Testis (tissue), 3 donors: ENCODE data around the gene FOXN3. TPM values are rescaled to one million over a fixed set of nuclear protein-coding genes. Genes with fewer than 3 reads are reported as not detected.

Source experiments
- DNase-seq: peaks from one replicate; pipeline ENCODE4 v3.0.0-alpha.2; 2019
- H3K27ac ChIP-seq, 2 donors: fragments of 200-600 bp; sonication (generic); one replicate each; pipeline ENCODE4 v1.5.1; 2019
- H3K27me3 ChIP-seq: fragments of 200-600 bp; sonication (generic); one replicate; pipeline ENCODE4 v1.5.1; 2019
- H3K36me3 ChIP-seq: fragments of 200-600 bp; sonication (generic); one replicate; pipeline ENCODE4 v1.5.1; 2017; ENCODE audit warnings: low read depth; ENCODE audit errors: missing control alignments
- H3K4me1 ChIP-seq: fragments of 200-600 bp; sonication (generic); one replicate; pipeline ENCODE4 v1.5.1; 2019
- H3K4me3 ChIP-seq, 2 donors: fragments of 200-600 bp; sonication (generic); one replicate each; pipeline ENCODE4 v1.5.1; 2017 to 2019
- H3K9me3 ChIP-seq: fragments of 200-600 bp; sonication (generic); one replicate; pipeline ENCODE4 v1.5.1; 2017
- POLR2A ChIP-seq: fragments of 450-650 bp; IDR thresholded peaks from one replicate; pipeline ENCODE4 v1.6.1; 2017; ENCODE audit warnings: antibody characterized with exemption, mild to moderate bottlenecking, moderate library complexity
- WGBS, 2 donors: methylation state at CpG; one replicate each; pipeline ENCODE4 v1.1.5; 2018; 5-methylcytosine and 5-hydroxymethylcytosine counted together
- intact Hi-C: fragments of 100-400 bp; cut with DNase I; formaldehyde crosslinking; loops from one replicate; pipeline ENCODE4 v1.15.1; 2023; ENCODE audit warnings: low total_unique reads
- polyA plus RNA-seq: library from polyadenylated mRNA; stranded (reverse); fragments of 350-450 nt; fragmentation: Illumina TruSeq; extraction: RNeasy Lipid Tissue Mini Kit (QIAGEN cat#74804); gene quantifications from one replicate; pipeline ENCODE4 v1.2.3, GENCODE V29; 2014; ENCODE audit warnings: low read depth, low replicate concordance; ENCODE audit not compliant: insufficient read depth
- total RNA-seq, 2 donors: library from RNA; depleted of rRNA; stranded (reverse); fragments of >200 nt; gene quantifications; one replicate each; pipeline ENCODE4 v1.2.3, GENCODE V29; 2016
- TF ChIP-seq, protein P1 (sequence below), 3 experiments: fragments of 450-650 bp in 2 of 3; fragments of 200-600 bp in 1 of 3; sonication (generic) in 1 of 3; IDR thresholded peaks; one replicate each; pipeline ENCODE4 v1.5.1; 2016 to 2019; ENCODE audit warnings: antibody characterized with exemption in 3 of 3, mild to moderate bottlenecking in 2 of 3, moderate library complexity in 1 of 3

FOXN3 gene
- total and polyA plus RNA-seq, 3 donors from 2014 or later, result 40.7 to 103 (median 100) TPM

DNA sequence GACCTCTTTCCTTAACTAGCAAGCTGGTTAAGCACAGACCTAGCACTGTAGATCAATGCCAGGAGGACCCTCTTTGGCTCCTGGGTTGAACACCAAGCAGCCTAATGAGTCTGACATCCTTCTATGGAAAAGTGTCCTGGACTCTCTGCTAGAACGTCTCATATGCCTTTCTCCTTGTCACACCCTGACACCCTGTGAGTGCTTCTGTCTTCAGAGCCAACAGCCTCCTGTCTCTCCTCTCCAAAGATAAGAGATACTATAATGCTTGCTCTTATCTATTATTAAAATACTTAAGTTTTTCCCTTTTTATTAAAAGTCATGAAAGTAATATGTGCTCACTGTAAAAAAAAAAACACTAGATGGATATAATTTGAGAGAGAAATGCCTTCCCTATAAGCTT lies 222.7 kb downstream of the FOXN3 start:
- H3K27ac ChIP-seq, result no peak overlapping the region
- H3K4me1 ChIP-seq, result no peaks in the 10 kb centered on the region
- no peaks in the 10 kb centered on the region for H3K9me3 ChIP-seq
- intact Hi-C loops, result no loop called here
- H3K36me3 ChIP-seq, result no peaks in the 10 kb centered on the region
- TF ChIP-seq, protein P1, sequence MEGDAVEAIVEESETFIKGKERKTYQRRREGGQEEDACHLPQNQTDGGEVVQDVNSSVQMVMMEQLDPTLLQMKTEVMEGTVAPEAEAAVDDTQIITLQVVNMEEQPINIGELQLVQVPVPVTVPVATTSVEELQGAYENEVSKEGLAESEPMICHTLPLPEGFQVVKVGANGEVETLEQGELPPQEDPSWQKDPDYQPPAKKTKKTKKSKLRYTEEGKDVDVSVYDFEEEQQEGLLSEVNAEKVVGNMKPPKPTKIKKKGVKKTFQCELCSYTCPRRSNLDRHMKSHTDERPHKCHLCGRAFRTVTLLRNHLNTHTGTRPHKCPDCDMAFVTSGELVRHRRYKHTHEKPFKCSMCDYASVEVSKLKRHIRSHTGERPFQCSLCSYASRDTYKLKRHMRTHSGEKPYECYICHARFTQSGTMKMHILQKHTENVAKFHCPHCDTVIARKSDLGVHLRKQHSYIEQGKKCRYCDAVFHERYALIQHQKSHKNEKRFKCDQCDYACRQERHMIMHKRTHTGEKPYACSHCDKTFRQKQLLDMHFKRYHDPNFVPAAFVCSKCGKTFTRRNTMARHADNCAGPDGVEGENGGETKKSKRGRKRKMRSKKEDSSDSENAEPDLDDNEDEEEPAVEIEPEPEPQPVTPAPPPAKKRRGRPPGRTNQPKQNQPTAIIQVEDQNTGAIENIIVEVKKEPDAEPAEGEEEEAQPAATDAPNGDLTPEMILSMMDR (IDR thresholded peaks at IDR 0.05), result no peak
- TF ChIP-seq POLR2A, result no peak
- no peak for DNase-seq
- 63 to 68% methylated on average over 1 of the region's 1 CpG for WGBS, 2 donors
- no peak overlapping the region for H3K4me3 ChIP-seq
- H3K27me3 ChIP-seq, result no peaks in the 10 kb centered on the region

DNA sequence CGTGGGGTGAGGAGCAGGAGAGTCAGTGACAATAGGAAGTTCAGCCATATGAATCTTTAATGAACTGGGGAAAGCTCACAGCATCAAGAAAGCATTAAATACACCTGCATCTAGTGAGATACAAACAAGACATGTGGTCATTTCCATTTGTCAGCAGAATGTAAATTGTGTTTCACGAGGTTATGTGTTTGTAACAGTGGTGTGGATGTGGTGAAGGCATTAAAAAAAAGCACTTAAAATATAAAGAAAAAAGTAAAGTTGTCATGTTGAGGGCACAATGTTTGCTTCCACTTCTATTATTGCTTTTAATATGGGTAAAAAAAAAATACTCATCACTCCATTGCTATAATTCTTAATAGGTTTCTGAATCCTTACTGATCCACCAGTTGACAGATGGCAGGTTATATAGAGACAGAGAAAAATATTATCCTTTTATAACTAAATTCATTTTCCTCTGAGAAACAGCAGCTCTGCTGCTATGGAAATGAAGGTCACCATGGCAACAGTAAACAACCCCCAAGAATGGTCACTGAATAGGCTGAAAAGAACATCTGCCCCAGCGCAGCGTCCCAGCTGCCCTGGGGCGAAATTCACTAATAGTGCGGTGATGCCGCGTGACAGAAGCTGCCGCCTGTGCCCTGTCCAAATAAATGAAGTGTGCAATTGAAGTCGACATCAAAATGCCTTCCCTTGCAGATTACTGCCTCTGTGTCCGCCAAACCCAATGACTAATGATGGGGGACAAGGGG lies 226.1 kb downstream of the FOXN3 start:
- Histone ChIP-seq H3K9me3 (no peaks in the 10 kb centered on the region), H3K4me3 (no peak overlapping the region), H3K27ac (no peak overlapping the region), H3K27me3 (no peaks in the 10 kb centered on the region), H3K36me3 (no peaks in the 10 kb centered on the region), H3K4me1 (peaks cover 17% of the 10 kb centered on the region)
- intact Hi-C loops, result no loop called here
- TF ChIP-seq POLR2A, result no peak
- TF ChIP-seq, protein P1 (IDR thresholded peaks at IDR 0.05), result no peak
- no peak for DNase-seq
- 92 to 95% methylated on average over 11 of the region's 11 CpGs for WGBS, 2 donors

DNA sequence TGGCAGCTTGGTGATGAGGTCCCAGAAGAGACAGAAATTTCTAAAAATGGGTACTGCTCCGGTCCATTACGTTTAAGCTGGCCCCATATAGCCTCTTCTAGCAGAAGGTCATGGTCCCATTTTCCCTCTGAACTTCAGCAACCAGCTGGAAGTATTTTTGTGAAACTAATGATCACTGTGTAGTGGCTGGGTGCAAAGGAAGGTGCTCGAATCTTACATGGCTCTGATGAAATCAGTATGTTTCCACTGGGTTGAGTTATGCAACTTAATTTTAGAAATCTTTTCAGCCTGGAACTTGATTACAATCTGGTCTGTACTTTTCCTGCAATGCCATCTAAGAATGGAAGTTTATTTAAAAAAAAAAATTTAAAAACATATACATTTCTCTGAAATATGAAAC lies 228.5 kb downstream of the FOXN3 start:
- intact Hi-C loops, result no loop called here
- no peaks in the 10 kb centered on the region for H3K9me3 ChIP-seq
- WGBS, 2 donors, result 90 to 91% methylated on average over 3 of the region's 3 CpGs
- no peak overlapping the region for H3K27ac ChIP-seq
- no peaks in the 10 kb centered on the region for H3K27me3 ChIP-seq
- H3K4me3 ChIP-seq, result no peak overlapping the region
- TF ChIP-seq POLR2A, result no peak
- no peaks in the 10 kb centered on the region for H3K36me3 ChIP-seq
- H3K4me1 ChIP-seq, result peaks cover 18% of the 10 kb centered on the region
- DNase-seq, result no peak

DNA sequence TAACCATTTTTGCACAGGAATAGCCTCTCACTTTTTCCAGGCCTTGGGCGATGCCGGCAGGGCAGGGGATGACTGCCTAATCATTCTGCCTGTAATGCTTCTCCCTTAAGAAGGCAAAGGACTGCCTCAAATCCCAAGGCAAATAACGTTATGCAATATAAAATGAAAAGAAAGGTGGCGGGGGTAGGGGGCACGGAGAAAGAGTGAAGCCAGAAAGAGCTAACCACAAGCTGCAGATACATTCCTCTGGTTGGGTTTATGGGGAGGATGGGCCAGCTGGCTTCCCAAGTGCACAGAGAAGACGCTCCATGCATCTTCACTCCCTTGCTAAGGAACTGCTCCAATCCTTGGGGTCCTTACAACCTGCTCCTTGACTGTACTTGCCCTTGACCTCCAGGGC lies 229.5 kb downstream of the FOXN3 start:
- no peak overlapping the region for H3K27ac ChIP-seq

DNA sequence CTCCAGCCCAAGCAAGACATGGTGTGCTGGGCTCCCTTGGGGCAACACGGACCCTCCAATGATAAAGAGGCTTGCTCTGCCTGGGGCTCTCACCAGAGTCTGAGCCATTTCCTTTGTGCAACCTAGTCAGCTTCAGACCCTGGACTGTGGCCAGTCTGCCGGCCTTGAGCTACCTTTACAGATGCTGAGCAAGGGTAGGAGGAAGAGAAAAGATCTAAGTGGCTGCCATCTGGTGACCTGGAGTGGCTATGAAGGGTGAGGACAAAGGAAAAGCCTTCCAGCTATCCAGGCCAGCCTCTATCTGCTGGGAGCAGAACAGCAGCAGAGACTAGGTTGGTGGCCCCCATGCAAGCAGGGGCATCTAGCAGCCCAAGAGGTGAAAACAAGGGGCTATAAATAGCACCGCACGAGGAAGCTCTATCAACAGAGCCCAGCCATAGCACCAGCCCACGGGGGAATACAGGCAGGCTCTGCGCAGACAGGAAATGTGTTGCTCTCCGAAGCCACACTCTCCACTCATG lies 230.1 kb downstream of the FOXN3 start:
- DNase-seq, result peak; percentile 44
- Histone ChIP-seq H3K27me3 (no peaks in the 10 kb centered on the region), H3K9me3 (no peaks in the 10 kb centered on the region), H3K4me1 (peaks cover 18% of the 10 kb centered on the region), H3K36me3 (no peaks in the 10 kb centered on the region), H3K27ac (no peak overlapping the region), H3K4me3 (no peak overlapping the region)
- intact Hi-C loops, result no loop called here
- 31 to 52% methylated on average over 5 to 7 of the region's 7 CpGs for WGBS, 2 donors
- TF ChIP-seq POLR2A, result no peak
- TF ChIP-seq, protein P1 (IDR thresholded peaks at IDR 0.05), result no peak

More for the DNA sequence above, 229.5 kb downstream of the FOXN3 start:
- Histone ChIP-seq H3K36me3 (no peaks in the 10 kb centered on the region), H3K4me3 (no peak overlapping the region), H3K9me3 (no peaks in the 10 kb centered on the region), H3K4me1 (peaks cover 18% of the 10 kb centered on the region), H3K27me3 (no peaks in the 10 kb centered on the region)
- intact Hi-C loops, result no loop called here
- no peak for DNase-seq
- WGBS, 2 donors, result 81 to 87% methylated on average over 6 of the region's 6 CpGs
- TF ChIP-seq, protein P1 (IDR thresholded peaks at IDR 0.05), result no peak
- TF ChIP-seq POLR2A, result no peak
